Measurements from ENCODE around the gene TNIP1. TPM values are rescaled to one million over a fixed set of nuclear protein-coding genes. Genes with fewer than 3 reads are reported as not detected.
A peak's percentile ranks its signal among the peaks of the same experiment; 100 is the strongest.

The TNIP1 gene
- polyA plus RNA-seq, 1 donor from 2014 or later: 78.3 TPM

DNA sequence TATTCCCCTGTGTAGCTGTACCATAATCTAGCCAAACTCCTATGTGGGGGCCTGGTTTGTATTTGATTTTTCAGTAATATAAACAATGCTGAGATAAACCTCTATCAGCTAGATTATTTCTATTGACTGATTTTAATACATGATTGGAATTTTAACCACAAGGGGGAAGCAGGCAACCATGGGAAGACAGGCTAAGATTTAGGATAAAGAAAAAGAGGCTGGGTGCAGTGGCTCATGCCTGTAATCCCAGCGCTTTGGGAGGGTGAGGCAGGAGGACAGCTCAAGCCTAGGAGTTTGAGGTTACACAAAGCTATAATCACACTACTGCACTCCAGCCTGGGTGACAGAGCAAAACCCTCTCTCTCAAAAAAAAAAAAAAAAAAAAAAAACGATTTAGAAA, 78.6 kb downstream of the TNIP1 start:
- Mint-ChIP-seq H3K4me3 (no peak overlapping the region), H3K27me3 (peaks cover 3% of the 10 kb centered on the region), H3K36me3 (no peaks in the 10 kb centered on the region), H3K27ac (no peak overlapping the region), H3K9me3 (no peaks in the 10 kb centered on the region), H3K4me1 (peaks cover 0 to 2% (median 0%) of the 10 kb centered on the region in 3 donors)

- H3K36me3 Mint-ChIP-seq: no peaks in the 10 kb centered on the region
- H3K4me1 Mint-ChIP-seq: peaks cover 0 to 2% (median 0%) of the 10 kb centered on the region in 3 donors
- no peak overlapping the region for H3K4me3 Mint-ChIP-seq
- peaks cover 3% of the 10 kb centered on the region for H3K27me3 Mint-ChIP-seq
- no peaks in the 10 kb centered on the region for H3K9me3 Mint-ChIP-seq
- H3K27ac Mint-ChIP-seq: no peak overlapping the region
These were observed 79.4 kb downstream of the TNIP1 start for GRCh38 chr5:151001436-151001835.

DNA sequence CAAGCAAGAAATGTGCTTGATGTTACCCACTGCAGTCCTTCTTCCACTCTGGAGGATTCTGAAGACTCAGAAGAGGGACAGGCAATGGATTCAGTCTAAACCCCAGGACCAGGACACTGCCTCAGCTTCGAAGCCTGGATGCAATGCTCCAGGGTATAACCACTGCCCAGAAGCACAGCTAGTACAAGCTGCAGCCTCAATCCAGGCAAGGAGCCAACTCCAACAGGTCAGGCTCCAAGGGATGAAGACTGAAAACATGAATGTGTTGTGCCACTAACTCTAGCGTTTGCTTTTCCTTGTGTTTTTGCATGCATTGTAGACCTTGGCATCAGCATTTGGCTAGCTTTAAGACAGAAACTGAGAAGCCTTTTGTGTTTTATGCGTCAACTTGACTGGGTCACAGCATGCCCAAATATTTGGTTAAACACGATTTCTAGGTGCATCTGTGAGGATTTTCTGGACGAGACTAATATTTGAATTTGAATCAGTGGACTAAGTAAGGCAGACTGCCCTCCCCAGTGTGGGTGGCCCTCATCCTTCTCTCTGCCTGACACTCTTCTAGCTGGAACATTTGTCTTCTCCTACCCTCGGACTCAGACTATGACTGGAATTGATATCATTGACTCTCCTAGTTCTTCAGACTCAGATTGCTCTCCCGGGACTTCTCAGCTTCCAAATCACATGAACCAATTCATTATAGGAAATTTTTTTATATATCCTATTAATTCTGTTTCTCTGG, 81.0 kb downstream of the TNIP1 start:
- Mint-ChIP-seq H3K36me3 (no peaks in the 10 kb centered on the region), H3K9me3 (peaks cover 0 to 2% (median 1%) of the 10 kb centered on the region in 3 donors), H3K27ac (no peak overlapping the region), H3K27me3 (peaks cover 3% of the 10 kb centered on the region), H3K4me1 (peaks cover 0 to 2% (median 0%) of the 10 kb centered on the region in 3 donors), H3K4me3 (no peak overlapping the region)

GRCh38 chr5:150993826-150994412, 86.9 kb downstream of the TNIP1 start:
- Mint-ChIP-seq H3K9me3 (peaks cover 1 to 15% (median 3%) of the 10 kb centered on the region in 3 donors), H3K27ac (no peak overlapping the region), H3K27me3 (no peaks in the 10 kb centered on the region), H3K4me1 (no peaks in the 10 kb centered on the region), H3K36me3 (peaks cover 1% of the 10 kb centered on the region), H3K4me3 (no peak overlapping the region)

DNA sequence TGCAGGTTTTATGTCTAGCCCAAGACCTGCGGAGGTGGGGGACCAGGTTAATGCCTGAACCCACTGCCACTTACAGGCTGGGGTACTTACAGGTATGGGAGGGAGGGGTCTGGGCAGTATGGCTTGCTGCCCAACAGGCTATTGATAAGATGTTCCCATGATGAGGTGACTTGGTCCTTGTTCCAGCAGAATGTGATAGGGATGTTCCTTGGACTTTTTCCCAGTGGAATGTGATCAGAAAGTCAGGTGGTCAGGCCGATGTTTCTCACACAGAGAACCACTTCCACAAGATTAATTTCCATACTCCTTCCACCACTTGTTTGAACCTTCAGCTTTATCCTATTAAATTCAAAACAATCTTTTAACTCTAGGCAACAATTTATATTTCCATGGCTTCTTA, 87.4 kb downstream of the TNIP1 start:
- peaks cover 1 to 15% (median 3%) of the 10 kb centered on the region in 3 donors for H3K9me3 Mint-ChIP-seq
- H3K36me3 Mint-ChIP-seq: peaks cover 1% of the 10 kb centered on the region
- H3K27me3 Mint-ChIP-seq: no peaks in the 10 kb centered on the region
- no peak overlapping the region for H3K27ac Mint-ChIP-seq
- H3K4me1 Mint-ChIP-seq: no peaks in the 10 kb centered on the region
- H3K4me3 Mint-ChIP-seq: no peak overlapping the region

DNA sequence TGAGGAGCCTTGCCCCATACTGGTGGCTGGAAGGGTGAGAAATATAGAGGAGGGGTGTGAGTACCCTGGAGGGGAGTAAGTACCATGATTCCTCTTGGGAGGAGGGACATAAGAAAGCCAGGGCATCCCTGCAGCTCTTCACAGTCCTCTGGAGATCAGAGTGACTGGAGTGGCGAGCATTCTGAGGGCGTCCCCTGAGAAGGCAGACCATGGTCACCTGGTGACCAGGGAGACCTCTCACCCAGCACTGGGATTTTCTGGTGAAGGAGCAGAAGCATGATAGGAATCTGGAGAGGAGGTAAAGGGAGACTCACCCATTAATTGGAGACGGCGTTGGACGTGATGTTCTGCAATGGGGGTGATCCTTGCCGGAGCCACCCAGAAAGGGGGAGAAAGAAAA, 88.1 kb downstream of the TNIP1 start:
- Mint-ChIP-seq H3K4me1 (no peaks in the 10 kb centered on the region), H3K36me3 (peaks cover 1% of the 10 kb centered on the region), H3K9me3 (peaks cover 1 to 15% (median 3%) of the 10 kb centered on the region in 3 donors)

DNA sequence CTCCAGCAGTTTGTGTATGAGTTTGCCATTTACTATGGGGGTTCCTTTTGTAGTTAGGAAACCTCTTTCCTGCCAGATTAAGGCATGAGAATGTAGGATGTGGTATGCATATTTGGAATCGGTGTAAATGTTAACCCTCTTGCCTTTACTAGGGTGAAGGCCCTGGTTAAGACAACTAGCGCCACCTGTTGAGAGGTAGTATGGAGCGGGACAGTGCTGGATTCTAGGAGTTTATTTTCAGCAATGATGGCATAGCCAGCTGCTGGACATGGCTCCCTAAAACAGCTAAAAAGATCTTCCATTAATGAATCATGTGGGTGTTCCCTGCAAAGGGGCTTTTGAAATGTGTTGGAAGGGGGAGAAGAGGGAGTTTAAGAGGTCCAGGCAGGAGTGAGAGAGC, 91.1 kb downstream of the TNIP1 start:
- peaks cover 3% of the 10 kb centered on the region for H3K27me3 Mint-ChIP-seq
- H3K4me1 Mint-ChIP-seq: no peaks in the 10 kb centered on the region
- H3K4me3 Mint-ChIP-seq: no peak overlapping the region
- H3K36me3 Mint-ChIP-seq: peaks cover 3% of the 10 kb centered on the region
- no peak overlapping the region for H3K27ac Mint-ChIP-seq
- peaks cover 0 to 13% (median 3%) of the 10 kb centered on the region in 3 donors for H3K9me3 Mint-ChIP-seq

More for the DNA sequence above, 88.1 kb downstream of the TNIP1 start:
- Mint-ChIP-seq H3K4me3 (peak overlapping the region in 1 of 4 donors; percentile 83), H3K27me3 (no peaks in the 10 kb centered on the region), H3K27ac (no peak overlapping the region)

DNA sequence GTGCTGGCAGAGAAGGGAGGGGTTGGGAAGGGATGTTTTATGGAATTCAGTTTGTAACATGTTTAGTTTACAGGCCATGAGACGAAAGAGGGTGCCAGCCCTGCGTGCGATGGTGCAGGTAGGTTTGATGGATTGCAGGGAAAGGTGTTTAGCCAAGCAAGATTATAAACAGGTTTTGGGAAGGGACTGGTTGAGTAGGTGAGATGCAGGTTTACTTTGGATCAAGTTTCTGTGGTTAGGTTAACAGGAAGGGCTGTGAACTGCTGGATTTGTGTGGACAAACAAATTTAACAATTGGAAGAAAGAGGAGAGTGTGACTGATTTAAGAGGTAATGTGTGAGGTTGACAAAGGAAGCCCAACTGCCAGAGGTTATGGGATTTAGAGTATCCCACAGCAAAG, 93.1 kb downstream of the TNIP1 start:
- peaks cover 3% of the 10 kb centered on the region for H3K36me3 Mint-ChIP-seq
- peaks cover 3% of the 10 kb centered on the region for H3K27me3 Mint-ChIP-seq
- H3K4me3 Mint-ChIP-seq: no peak overlapping the region
- no peak overlapping the region for H3K27ac Mint-ChIP-seq
- no peaks in the 10 kb centered on the region for H3K4me1 Mint-ChIP-seq
- peaks cover 3 to 7% (median 6%) of the 10 kb centered on the region in 3 donors for H3K9me3 Mint-ChIP-seq

Other genes starting within 250 kb of the TNIP1 start
- not detected for gene IRGM, start 234.5 kb downstream of the TNIP1 start, polyA plus RNA-seq
- gene ZNF300, start 176.1 kb downstream of the TNIP1 start, polyA plus RNA-seq: 1.0 TPM
- gene GPX3, start 60.4 kb downstream of the TNIP1 start, polyA plus RNA-seq: 2.8 TPM
- 298 TPM for gene ANXA6, start 76.7 kb upstream of the TNIP1 start, polyA plus RNA-seq
- 75.5 TPM for gene CCDC69, start 143.1 kb upstream of the TNIP1 start, polyA plus RNA-seq
- gene GM2A, start 172.2 kb upstream of the TNIP1 start, polyA plus RNA-seq: 31.5 TPM
- not detected for gene SLC36A3, start 222.7 kb upstream of the TNIP1 start, polyA plus RNA-seq

Measured in IgD-negative memory B cell (primary cell).